ENCODE results near the gene HLA-DQB1. TPM values are rescaled to one million over a fixed set of nuclear protein-coding genes. Genes with fewer than 3 reads are reported as not detected.
"Not testable (repeated sequence)": the region's sequence is repeated elsewhere in the genome, so short reads cannot be mapped to it uniquely, and the experiment has no call there.

Gene HLA-DQB1
- total and polyA plus RNA-seq, 4 donors: 10.8 to 43.4 (median 32.2) TPM

DNA sequence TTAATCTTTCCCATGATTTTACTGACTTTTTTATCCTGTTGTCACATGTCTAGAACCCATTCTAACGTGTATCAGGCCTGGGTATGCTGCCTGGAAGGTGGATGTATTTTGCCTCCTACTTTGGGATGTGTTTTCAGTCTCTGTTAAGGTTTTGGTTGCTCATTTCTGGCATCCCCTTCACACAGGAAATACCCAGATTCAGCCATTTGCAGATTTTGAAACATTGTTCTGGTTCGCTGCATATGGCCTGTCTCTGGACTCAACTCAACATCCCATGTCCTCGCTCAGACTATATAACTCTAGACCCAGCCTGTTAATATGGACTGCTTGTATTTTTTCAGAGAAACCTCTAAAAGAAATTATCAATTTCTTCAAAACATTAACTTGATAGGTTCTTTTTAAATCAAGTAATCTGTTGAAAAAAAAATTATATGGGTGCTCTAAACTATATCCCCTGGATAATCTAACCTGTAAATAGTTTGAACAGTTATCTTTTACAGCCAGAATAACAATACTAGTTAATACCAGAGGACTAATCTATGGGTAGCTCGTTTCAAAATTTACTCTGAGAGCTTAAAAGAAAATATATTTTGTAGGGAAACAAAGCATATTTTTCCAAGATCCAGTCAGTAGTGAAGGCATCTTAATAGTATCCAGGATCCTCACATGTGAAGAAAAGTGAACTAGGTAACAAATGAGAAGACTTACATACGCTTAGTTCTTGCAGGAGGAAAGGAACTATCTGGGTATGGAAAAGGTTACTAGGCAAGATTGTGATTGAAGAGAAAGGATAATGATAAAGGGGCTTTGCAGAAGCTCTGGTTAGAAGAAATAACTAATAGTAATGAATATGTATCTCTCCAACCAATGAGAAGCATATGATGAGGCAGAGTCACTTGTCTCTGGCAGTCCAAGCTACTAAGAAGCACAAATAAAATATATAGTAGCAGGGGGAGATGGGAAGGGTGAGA, 23.4 kb upstream of the HLA-DQB1 start:
- no peaks in the 10 kb centered on the region for H3K36me3 ChIP-seq (ENCODE audit: control insufficient read depth in 1 of 2, insufficient read depth in 2 of 2, low read length in 1 of 2)
- no peak for ATAC-seq (ENCODE audit: low FRiP score)
- no peak for DNase-seq
- intact Hi-C loops (cut with DNase I): no loop called here
- no peak overlapping the region for H3K4me3 ChIP-seq (ENCODE audit: low read length in 2 of 2)
- WGBS, 2 donors: 55 to 56% methylated on average over 5 of the region's 5 CpGs
- no peak overlapping the region for H3K27ac ChIP-seq (ENCODE audit: low read depth in 1 of 2, low read length in 2 of 2)
- no peaks in the 10 kb centered on the region for H3K27me3 ChIP-seq (ENCODE audit: control insufficient read depth in 1 of 2, insufficient read depth in 2 of 2, low read length in 1 of 2)
- H3K9me3 ChIP-seq (ENCODE audit: control insufficient read depth, low read length): no peaks in the 10 kb centered on the region
- H3K4me1 ChIP-seq (ENCODE audit: control insufficient read depth in 1 of 2, insufficient read depth in 2 of 2, low read length in 2 of 2): no peaks in the 10 kb centered on the region

DNA sequence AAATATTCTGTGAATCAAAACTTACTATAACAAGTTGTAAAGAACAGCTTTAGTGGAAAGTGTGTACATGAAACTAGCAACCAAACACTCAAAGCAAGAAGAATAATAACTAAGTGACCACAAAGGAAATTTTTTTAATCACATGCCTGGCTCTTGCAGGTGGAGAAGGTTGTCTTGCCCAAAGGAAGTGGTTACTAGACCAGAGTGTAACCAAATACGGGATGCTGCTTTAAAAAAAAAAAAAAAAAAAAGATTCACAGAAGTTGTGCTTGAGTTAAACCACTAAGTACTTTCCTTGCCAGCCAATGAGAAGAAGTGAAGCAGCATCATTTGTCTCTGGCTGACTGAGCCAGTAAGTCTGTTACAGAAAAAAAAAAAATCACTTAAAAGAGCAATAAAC, 19.1 kb upstream of the HLA-DQB1 start:
- intact Hi-C loops (cut with DNase I): no loop called here
- H3K27ac ChIP-seq (ENCODE audit: low read depth in 1 of 2, low read length in 2 of 2): no peak overlapping the region
- ATAC-seq (ENCODE audit: low FRiP score): no peak
- no peaks in the 10 kb centered on the region for H3K27me3 ChIP-seq (ENCODE audit: control insufficient read depth in 1 of 2, insufficient read depth in 2 of 2, low read length in 1 of 2)
- no peak overlapping the region for H3K4me3 ChIP-seq (ENCODE audit: low read length in 2 of 2)
- no peaks in the 10 kb centered on the region for H3K4me1 ChIP-seq (ENCODE audit: control insufficient read depth in 1 of 2, insufficient read depth in 2 of 2, low read length in 2 of 2)
- DNase-seq: no peak
- 38 to 41% methylated on average over 1 of the region's 1 CpG for WGBS, 2 donors
- no peaks in the 10 kb centered on the region for H3K36me3 ChIP-seq (ENCODE audit: control insufficient read depth in 1 of 2, insufficient read depth in 2 of 2, low read length in 1 of 2)
- H3K9me3 ChIP-seq (ENCODE audit: control insufficient read depth, low read length): no peaks in the 10 kb centered on the region

DNA sequence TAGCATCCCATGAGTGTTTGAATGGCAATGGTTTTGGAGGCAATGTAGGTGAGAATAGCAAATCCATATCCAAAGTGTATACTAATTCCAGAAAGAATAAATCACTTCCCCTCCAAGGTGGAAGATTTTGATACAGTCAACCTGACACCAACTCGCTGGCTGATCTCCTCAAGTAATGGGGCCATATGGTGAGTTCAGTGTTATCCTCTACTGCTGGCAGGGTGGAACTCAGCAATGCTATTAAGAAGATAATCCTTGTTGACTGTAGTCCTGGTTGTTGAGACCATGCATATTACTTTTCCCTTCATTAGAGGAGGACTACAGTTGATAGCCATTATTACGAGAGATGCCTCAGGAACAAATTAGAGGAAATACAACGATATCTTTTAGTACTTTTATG, 17.8 kb upstream of the HLA-DQB1 start:
- WGBS, 2 donors: 75 to 85% methylated on average over 3 of the region's 3 CpGs
- no peaks in the 10 kb centered on the region for H3K27me3 ChIP-seq (ENCODE audit: control insufficient read depth in 1 of 2, insufficient read depth in 2 of 2, low read length in 1 of 2)
- H3K27ac ChIP-seq (ENCODE audit: low read depth in 1 of 2, low read length in 2 of 2): no peak overlapping the region
- no peaks in the 10 kb centered on the region for H3K9me3 ChIP-seq (ENCODE audit: control insufficient read depth, low read length)
- H3K4me1 ChIP-seq (ENCODE audit: control insufficient read depth in 1 of 2, insufficient read depth in 2 of 2, low read length in 2 of 2): no peaks in the 10 kb centered on the region
- no peak for DNase-seq
- intact Hi-C loops (cut with DNase I): no loop called here
- no peak overlapping the region for H3K4me3 ChIP-seq (ENCODE audit: low read length in 2 of 2)
- no peaks in the 10 kb centered on the region for H3K36me3 ChIP-seq (ENCODE audit: control insufficient read depth in 1 of 2, insufficient read depth in 2 of 2, low read length in 1 of 2)
- ATAC-seq (ENCODE audit: low FRiP score): no peak

DNA sequence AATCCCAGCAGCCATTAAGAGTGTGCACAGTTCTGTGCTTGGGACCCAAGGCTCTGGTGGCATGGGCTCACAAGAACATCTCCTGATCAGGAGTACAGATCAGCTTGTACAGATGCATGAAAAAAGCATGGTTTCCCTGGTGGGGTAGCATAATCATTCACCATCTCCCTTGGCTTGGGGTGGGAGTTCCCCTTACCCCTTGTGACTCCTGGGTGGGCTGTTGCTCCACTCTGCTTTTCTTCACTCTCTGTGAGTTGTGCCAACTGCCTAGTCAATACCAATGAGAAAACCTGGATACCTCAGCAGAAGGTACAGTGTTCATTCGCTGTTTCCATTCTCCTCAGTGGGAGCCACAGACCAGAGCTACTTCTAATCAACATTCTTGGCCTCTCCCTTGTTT, 13.6 kb upstream of the HLA-DQB1 start:
- H3K27me3 ChIP-seq (ENCODE audit: control insufficient read depth in 1 of 2, insufficient read depth in 2 of 2, low read length in 1 of 2): no peaks in the 10 kb centered on the region
- intact Hi-C loops (cut with DNase I): no loop called here
- no peak for ATAC-seq (ENCODE audit: low FRiP score)
- no peak overlapping the region for H3K27ac ChIP-seq (ENCODE audit: low read depth in 1 of 2, low read length in 2 of 2)
- no peaks in the 10 kb centered on the region for H3K4me1 ChIP-seq (ENCODE audit: control insufficient read depth in 1 of 2, insufficient read depth in 2 of 2, low read length in 2 of 2)
- H3K36me3 ChIP-seq (ENCODE audit: control insufficient read depth in 1 of 2, insufficient read depth in 2 of 2, low read length in 1 of 2): no peaks in the 10 kb centered on the region
- DNase-seq: no peak
- H3K4me3 ChIP-seq (ENCODE audit: low read length in 2 of 2): no peak overlapping the region
- no peaks in the 10 kb centered on the region for H3K9me3 ChIP-seq (ENCODE audit: control insufficient read depth, low read length)
- 84 to 88% methylated on average over 1 of the region's 1 CpG for WGBS, 2 donors

DNA sequence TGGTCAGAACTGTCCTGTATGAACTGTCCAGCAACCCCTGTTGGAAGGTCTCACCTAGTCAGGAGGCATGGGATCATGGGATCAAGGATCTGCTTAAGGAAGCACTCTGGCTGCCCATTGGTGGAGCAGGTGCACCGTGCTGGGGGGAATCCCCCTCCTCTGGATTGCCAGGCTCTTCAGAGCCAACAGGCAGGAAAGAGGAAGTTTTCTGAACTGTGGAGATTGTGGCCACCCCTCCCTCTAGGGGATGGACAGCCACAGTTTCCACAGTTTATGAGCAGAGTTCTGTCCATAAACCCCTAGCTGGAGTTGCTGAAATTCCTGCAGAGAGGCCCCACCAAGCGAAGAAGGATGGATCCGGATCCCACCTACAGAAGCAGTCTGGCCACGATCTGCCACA, 13.0 kb upstream of the HLA-DQB1 start:
- WGBS, 2 donors: 73 to 78% methylated on average over 4 of the region's 4 CpGs
- DNase-seq (no peak), ATAC-seq (ENCODE audit: low FRiP score) (no peak)
- H3K36me3 ChIP-seq (ENCODE audit: control insufficient read depth in 1 of 2, insufficient read depth in 2 of 2, low read length in 1 of 2): no peaks in the 10 kb centered on the region
- intact Hi-C loops (cut with DNase I): no loop called here
- H3K4me3 ChIP-seq (ENCODE audit: low read length in 2 of 2): no peak overlapping the region
- H3K27ac ChIP-seq (ENCODE audit: low read depth in 1 of 2, low read length in 2 of 2): no peak overlapping the region
- H3K9me3 ChIP-seq (ENCODE audit: control insufficient read depth, low read length): no peaks in the 10 kb centered on the region
- no peaks in the 10 kb centered on the region for H3K27me3 ChIP-seq (ENCODE audit: control insufficient read depth in 1 of 2, insufficient read depth in 2 of 2, low read length in 1 of 2)
- no peaks in the 10 kb centered on the region for H3K4me1 ChIP-seq (ENCODE audit: control insufficient read depth in 1 of 2, insufficient read depth in 2 of 2, low read length in 2 of 2)

DNA sequence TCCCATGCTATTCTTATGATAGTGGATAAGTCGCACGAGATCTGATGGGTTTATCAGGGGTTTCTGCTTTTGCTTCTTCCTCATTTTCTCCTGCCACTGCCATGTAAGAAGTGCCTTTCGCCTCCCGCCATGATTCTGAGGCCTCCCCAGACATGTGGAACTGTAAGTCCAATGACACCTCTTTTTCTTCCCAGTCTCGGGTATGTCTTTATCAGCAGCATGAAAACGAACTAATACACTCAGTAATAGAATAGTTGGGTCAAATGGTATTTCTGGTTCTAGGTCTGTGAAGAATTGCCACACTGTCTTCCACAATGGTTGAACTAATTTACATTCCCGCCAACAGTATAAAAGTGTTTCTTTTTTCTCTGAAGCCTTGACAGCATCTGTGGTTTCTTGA, 7.7 kb upstream of the HLA-DQB1 start:
- DNase-seq; H3K27ac ChIP-seq (ENCODE audit: low read depth in 1 of 2, low read length in 2 of 2); H3K36me3 ChIP-seq (ENCODE audit: control insufficient read depth in 1 of 2, insufficient read depth in 2 of 2, low read length in 1 of 2); H3K4me1 ChIP-seq (ENCODE audit: control insufficient read depth in 1 of 2, insufficient read depth in 2 of 2, low read length in 2 of 2); H3K27me3 ChIP-seq (ENCODE audit: control insufficient read depth in 1 of 2, insufficient read depth in 2 of 2, low read length in 1 of 2); H3K4me3 ChIP-seq (ENCODE audit: low read length in 2 of 2); intact Hi-C loops (cut with DNase I); H3K9me3 ChIP-seq (ENCODE audit: control insufficient read depth, low read length); ATAC-seq (ENCODE audit: low FRiP score): not testable (repeated sequence)
- 82 to 91% methylated on average over 7 of the region's 7 CpGs for WGBS, 2 donors

DNA sequence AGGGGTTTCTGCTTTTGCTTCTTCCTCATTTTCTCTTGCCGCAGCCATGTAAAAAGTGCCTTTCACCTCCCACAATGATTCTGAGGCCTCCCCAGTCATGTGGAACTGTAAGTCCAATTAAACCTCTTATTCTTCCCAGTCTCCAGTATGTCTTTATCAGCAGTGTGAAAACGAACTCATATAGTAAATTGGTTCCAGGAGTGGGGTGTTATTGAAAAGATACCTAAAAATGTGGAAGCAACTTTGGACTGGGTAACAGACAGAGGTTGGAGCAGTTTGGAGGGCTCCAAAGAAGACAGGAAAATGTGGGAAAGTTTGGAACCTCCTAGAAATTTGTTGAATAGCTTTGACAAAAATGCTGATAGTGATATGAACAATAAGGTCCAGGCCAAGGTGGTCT, 5.5 kb upstream of the HLA-DQB1 start:
- H3K36me3 ChIP-seq (ENCODE audit: control insufficient read depth in 1 of 2, insufficient read depth in 2 of 2, low read length in 1 of 2); DNase-seq; intact Hi-C loops (cut with DNase I); H3K4me3 ChIP-seq (ENCODE audit: low read length in 2 of 2); H3K9me3 ChIP-seq (ENCODE audit: control insufficient read depth, low read length); H3K4me1 ChIP-seq (ENCODE audit: control insufficient read depth in 1 of 2, insufficient read depth in 2 of 2, low read length in 2 of 2); ATAC-seq (ENCODE audit: low FRiP score); H3K27me3 ChIP-seq (ENCODE audit: control insufficient read depth in 1 of 2, insufficient read depth in 2 of 2, low read length in 1 of 2); H3K27ac ChIP-seq (ENCODE audit: low read depth in 1 of 2, low read length in 2 of 2): not testable (repeated sequence)
- WGBS, 2 donors: 66 to 69% methylated on average over 2 of the region's 2 CpGs

DNA sequence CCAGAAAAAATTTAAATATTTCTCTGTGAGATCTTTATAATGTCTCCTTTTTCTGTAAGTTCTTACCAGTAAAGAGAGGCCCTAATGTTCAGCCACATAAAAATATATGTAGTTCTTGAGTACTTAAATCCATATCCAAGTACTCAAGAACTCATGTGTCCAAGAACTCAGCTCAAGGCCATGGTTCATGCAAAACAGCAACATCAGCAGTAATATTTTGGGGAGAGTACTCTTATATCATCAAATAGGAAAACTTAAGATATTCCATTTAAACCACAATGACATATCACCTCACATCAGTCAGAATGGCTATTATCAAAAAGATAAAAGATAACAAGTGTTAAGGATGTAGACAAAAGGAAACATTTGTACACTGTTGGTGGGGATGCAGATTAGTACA, 3.4 kb upstream of the HLA-DQB1 start:
- Histone ChIP-seq H3K27me3 (ENCODE audit: control insufficient read depth in 1 of 2, insufficient read depth in 2 of 2, low read length in 1 of 2) (peaks cover 0 to 3% of the 10 kb centered on the region in 2 donors), H3K4me3 (ENCODE audit: low read length in 2 of 2) (no peak overlapping the region), H3K27ac (ENCODE audit: low read depth in 1 of 2, low read length in 2 of 2) (no peak overlapping the region), H3K36me3 (ENCODE audit: control insufficient read depth in 1 of 2, insufficient read depth in 2 of 2, low read length in 1 of 2) (no peaks in the 10 kb centered on the region), H3K4me1 (ENCODE audit: control insufficient read depth in 1 of 2, insufficient read depth in 2 of 2, low read length in 2 of 2) (no peaks in the 10 kb centered on the region), H3K9me3 (ENCODE audit: control insufficient read depth, low read length) (peaks cover 8% of the 10 kb centered on the region)
- ATAC-seq (ENCODE audit: low FRiP score) (no peak), DNase-seq (no peak)
- intact Hi-C loops (cut with DNase I): no loop called here

DNA sequence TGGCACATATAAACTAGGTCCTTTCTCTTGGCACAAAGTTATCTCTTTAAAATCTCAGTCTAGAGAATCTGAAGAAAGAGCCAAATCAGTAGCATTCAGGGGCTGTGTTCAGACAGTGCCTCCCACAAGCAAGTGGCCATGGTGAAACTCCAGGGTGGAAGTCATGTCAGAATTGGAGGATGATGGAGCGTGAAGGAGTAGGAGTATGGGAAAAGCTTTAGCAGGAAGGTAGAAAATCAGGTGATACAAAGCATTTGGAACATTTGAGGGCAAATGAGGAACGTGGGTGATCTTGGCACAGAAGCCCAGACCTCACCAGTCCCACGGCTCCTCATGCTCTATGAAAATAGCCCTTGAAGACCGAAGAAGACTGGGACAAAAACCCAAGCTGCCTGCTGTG, 2.8 kb upstream of the HLA-DQB1 start:
- WGBS, 2 donors: 72 to 77% methylated on average over 4 of the region's 4 CpGs
- no peak for ATAC-seq (ENCODE audit: low FRiP score)

More for the DNA sequence above, 2.8 kb upstream of the HLA-DQB1 start:
- no peak overlapping the region for H3K27ac ChIP-seq (ENCODE audit: low read depth in 1 of 2, low read length in 2 of 2)
- peaks cover 8% of the 10 kb centered on the region for H3K9me3 ChIP-seq (ENCODE audit: control insufficient read depth, low read length)
- no peak overlapping the region for H3K4me3 ChIP-seq (ENCODE audit: low read length in 2 of 2)
- H3K36me3 ChIP-seq (ENCODE audit: control insufficient read depth in 1 of 2, insufficient read depth in 2 of 2, low read length in 1 of 2): no peaks in the 10 kb centered on the region
- DNase-seq: no peak
- no peaks in the 10 kb centered on the region for H3K4me1 ChIP-seq (ENCODE audit: control insufficient read depth in 1 of 2, insufficient read depth in 2 of 2, low read length in 2 of 2)
- peaks cover 0 to 3% of the 10 kb centered on the region in 2 donors for H3K27me3 ChIP-seq (ENCODE audit: control insufficient read depth in 1 of 2, insufficient read depth in 2 of 2, low read length in 1 of 2)
- intact Hi-C loops (cut with DNase I): no loop called here
